ENCODE data around the gene PCBP3.
"Not testable (repeated sequence)": the region's sequence is repeated elsewhere in the genome, so short reads cannot be mapped to it uniquely, and the experiment has no call there.

The PCBP3 gene

DNA sequence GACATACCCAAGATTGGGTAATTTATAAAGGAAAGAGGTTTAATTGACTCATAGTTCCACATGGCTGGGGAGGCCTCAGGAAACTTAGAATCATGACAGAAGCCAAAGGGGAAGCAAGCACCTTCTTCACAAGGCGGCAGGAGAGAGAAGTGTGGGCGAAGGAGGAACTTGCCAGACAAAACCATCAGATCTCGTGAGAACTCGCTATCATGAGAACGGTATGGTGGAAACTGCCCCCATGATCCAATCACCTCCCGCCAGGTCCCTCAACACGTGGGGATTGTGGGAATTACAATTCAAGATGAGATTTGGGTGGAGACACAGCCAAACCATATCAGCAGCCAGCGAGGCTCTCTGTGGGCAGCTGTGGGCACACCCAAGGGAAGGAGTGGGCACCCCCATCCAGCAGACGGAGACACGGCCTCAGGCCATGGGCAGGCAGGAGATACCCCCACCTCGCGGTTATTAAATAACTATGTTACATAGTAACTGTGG lies 189.3 kb downstream of the PCBP3 start:
- DNase-seq: not testable (repeated sequence)

DNA sequence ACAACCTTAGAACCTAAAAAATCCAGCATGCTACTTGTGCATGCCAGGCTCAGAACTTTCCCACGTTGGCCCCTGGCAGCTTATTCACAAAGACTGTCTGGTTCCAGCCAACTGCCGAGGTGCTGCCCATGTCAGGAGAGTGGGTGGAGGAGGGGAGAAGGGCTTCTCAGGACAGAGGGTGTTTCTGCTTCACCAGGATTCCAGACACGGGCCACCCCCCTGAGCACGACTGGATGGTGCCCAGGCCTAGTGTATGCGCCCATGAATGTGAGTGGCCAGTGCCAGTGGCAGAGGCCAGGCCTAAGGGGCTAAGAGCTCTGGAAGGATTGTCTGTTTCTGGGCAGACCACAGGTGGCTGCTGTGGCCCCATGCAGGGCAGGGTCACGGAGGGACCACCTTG lies 189.9 kb downstream of the PCBP3 start:
- no peak for DNase-seq

DNA sequence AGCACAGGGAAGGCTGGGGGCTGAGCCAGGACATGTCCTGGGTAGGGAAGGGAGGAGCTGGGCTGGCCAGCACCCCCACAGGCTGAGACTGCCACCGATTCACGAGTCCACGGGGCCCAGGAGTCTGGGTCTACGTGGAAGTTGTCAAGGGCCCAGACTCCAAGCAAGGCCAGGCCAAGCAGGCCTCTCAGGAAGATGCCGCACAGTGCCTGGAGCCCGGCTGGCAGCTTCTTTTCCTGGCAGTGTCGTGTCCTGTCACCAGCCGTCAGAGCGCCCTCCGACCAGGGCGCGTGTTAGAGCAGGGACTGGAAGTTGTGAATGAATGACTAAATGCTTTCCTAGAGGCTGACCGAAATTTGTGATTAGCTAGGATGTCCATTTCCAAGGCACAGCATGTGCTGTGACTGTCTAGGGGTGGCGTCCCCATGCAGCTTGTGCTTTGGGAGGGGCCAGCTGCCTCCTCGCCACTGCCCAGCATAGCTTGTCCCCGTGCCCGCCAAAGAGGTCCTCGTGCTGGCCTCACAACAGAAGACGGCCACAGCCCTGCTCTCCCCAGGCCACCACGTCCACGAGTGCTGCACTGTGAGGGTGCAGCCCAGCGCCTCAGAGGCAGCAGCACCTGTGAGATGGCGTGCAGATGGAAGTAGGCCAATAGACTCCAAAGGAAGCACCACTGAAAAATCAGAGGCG lies 190.6 kb downstream of the PCBP3 start:
- no peak for DNase-seq

DNA sequence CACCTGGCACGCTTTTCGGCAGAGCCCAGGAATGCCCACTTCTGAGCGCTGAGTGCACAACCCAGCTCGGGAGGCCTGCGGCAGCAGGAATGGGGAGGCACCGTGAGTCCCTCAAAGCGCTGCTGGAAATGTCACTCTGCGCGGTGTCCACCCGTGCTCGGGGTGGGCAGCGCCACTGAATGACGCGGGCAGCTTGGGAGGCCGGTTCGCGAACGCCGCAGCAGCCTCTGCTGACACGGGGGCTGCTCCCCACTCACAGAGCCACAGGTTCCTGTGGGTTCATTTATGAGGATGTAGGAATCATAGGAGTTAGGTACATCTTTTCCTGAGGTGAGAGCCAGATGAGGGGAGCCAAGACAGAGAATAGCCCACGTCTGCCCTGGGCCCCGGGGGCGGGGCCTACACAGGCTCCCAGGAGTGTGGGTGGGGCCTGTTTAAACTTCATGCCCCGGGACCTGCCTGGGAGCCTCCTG lies 191.3 kb downstream of the PCBP3 start:
- DNase-seq: no peak

DNA sequence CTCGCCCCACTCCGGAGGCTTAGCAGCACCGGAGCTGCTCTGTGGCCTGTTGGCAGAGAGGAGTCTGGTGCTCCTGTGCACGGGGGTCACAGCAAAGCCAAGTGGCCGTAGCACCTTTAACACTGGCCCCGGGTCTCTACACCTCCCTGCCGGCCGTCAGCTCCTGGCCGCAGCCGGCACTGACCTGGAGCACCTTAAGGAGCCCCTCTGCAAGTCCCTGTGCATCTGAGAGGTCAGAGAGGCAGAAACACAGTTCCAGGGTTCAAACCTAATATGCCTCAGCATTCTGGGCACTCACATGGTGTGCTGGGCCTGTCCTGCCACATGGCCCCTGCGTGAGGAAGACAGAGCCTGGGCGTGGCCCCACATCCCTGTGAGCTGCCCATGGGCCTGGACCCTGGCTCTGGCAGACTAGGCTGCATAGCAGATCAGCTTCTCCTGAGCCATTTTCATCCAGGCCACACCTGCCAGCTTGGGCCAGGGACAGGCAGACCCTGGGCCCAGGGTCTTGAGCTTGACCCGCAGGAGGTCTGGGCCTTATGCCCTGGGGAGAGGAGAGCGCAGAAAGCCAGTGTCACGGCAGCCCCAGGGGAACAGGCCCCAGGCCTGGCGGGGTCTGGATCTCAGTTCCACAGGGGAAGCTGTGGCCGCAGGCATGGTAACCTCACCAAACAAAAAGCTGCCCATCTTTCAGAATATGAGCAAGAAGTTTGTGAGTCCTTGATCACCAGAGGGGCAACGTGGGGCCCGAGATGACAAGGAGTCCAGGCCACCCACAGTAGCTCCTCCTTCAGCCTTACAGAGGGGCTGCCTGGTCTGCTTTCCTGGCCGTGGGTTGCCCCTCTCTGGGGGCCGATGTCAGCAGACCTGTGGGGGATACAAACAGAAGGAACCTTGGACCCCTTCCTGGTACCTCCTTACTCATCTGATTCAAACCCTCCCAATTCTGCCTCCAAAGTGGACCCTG lies 192.1 kb downstream of the PCBP3 start:
- DNase-seq: no peak

DNA sequence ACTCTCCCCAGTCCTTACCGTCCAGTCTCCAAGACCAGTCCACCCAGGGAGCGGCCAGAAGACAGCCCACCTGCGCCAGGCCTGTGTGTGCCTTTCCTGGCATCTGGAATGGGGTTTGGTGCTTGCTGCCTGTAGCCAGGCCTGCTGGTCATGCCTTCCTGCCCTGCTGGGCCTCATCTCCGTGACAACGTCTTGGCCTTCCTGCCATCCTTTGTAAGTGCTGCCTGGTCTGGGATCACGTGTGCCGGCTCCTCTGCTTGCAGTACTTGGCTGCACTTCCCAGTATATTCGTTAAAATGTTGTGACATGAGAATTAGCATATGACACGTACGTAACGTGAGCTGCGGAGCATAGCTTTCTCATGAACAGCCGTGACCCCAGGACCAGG lies 192.7 kb downstream of the PCBP3 start:
- no peak for DNase-seq

DNA sequence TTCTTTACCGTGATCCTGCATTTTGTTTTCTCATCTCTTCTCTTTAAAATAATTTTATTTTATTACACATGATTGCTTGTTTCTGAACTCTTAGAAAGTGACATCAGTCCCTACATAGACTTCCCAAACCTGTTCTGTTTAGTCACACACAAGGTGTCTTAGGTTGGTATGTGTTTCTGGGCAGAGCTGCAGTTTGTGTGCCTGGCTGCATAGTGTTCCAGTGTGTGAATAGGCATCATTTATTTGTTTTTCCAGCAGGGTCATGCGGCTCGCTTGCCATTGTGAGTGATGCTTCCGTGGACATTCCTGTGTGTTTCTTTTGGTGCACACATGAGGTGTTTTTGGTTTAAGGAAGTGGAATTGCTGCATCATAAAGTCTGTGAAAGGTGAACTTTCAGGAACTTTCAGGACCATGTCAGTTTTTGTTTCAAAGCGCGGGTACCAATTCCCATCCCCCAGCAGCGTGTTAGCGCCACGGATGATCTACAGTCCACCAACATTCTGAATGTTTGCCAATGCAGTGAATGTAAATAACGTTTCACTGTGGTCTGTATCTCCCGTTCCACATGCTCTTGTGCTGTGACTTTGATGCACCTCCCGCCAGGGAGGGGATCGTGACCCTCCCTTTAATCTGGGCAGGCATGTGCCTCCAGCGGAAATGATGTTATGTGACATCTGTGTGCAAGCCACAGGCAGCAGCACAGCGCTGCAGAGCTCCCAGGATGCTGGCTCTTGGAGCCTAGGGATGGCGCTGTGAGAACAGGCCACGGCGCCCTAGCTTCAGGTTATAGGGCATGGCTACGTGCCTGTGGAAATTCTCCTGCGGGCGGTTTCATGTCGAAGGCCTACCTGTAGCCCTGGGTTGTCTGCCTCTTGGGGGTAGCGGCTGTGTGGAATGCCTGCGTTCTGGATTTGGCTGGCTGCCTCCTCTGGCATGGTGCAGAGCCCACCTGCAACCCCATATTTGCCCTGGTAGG lies 193.5 kb downstream of the PCBP3 start:
- DNase-seq: no peak

DNA sequence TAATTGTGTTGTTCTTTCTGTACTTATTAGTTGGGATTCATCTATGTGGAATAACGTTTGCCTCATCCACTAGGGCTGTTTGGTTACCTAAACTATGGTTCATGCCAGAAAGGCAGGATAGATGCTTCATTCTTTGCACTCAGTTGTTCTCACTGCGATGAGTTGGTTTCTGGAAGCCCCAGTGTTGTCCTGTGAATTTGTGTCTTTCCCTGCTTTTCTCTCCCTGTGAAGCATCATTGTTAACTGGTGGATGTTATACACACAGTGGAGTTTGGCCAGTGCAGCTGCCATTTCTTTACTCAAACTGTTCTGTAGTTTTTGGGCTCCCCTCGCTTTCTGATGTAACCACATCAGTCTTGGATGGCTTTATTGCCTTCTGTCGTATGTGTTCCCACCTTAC lies 194.4 kb downstream of the PCBP3 start:
- no peak for DNase-seq

DNA sequence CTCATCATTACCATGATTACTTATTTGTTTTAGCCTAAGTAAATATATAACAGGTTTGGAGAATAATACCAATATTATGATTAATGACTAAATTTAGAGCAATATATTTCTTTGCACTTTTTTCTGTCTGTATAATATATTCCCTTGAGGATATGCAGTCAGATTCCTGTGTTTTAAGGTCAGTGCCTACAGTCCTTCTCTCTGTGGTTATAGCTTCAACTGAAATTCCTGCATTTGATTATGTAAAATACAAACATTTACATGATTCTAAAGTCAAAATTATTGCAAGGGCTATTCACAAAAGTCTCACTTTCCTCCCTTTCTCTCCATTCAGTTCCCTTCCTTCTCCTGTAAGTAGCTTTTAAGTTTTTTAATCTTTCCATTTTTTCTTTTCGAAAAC lies 195.1 kb downstream of the PCBP3 start:
- DNase-seq: no peak

DNA sequence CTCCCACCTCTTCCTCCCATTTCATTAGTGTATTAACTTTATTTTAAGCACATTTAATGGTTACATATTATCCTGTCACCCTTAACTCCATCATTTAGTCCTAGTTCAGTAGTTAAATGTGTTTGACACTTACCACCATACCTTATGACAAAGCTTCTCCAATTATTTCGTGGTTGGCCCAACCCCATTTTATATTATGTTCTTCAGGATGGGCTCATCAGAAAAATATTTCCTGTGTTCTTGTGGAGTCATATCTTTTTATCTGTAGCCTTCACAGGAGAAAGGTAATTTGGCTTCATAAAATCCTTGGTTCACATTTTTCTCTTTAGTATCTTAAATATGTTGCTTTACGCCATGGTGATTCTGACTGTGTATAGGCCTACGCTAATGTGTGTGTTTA lies 195.7 kb downstream of the PCBP3 start:
- DNase-seq: no peak

DNA sequence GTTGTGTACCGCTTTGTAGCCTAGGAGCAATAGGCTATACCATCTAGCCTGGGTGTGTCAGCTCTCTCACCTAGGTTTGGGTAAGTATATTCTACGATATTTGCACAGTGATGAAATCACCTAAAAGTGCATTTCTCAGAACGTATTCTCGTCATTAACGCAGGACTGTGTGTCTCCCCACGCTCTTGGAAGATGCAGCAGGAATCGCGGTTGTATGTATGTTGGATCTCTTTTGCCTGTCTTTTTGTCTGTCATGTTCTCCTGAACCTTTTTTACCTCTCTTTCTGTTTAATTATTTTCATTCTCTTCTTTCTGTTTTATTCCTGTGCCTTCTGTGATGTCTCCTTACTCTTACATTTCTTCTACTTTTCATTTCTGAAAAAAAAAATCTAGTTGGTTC lies 197.5 kb downstream of the PCBP3 start:
- DNase-seq: no peak

DNA sequence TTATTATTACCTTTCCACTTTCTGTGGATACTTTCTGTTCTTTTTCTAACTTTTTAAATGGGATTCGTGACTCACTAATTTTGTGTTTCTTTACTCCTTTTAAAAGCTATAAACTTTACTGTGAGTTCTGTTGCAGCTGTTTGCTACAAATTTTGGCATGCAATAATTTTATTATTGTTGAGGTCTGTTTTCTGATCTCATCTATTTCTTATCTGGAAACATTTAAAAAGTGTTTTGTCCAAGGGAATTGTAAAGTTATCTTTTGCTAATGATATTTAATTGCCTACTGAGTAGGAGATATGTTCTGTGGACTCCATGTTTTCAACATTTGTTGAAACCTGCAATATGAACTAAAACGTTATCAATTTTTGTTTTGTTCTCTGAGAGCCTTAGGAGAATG lies 199.9 kb downstream of the PCBP3 start:
- DNase-seq: no peak

DNA sequence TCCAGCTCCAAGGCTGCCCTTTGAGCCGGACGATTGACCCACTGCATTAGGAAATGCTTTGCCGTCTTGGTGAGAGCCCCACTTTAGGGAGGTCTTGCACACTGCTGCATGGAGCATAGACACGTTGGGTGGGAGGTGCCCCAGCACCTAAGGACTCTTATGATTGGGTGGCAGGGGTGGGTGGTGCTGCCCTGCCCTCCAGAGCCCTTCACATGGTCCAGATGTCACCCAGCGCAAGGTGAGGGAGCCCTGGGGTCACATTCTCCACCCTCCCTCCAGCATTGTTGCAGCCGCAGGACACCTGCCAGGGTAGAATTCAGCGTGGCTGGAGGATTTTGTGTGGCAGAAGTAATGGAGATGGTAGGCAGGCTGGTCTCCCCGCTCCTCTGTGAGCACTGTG lies 200.7 kb downstream of the PCBP3 start:
- DNase-seq: no peak

DNA sequence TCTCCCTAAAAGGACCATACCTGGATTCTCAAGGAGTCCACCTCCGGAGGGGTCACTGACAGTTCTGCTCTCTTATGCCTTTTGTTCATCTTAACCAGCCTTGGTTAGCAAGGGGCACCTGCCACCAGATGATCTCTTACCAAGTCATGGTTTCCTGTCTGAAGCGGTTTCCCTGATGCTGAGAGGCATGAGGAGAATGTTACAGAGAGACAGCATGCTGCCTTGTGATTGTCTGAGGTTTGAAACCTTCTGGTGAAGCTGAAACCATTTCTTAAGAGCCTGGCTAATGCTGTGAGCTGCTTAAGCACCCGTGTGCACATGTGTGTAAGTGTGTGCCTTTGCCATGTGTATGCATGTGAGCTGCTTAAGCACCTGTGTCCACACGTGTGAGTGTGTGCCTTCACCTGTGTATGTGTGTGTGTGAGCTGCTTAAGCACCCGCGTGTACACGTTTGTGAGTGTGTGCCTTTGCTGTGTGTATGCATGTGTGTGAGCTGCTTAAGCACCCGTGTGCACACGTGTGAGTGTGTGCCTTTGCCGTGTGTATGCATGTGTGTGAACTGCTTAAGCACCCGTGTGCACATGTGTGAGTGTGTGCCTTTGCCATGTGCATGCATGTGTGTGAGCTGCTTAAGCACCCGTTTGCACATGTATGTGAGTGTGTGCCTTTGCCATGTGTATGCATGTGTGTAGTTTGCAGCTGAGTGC lies 201.7 kb downstream of the PCBP3 start:
- no peak for DNase-seq

DNA sequence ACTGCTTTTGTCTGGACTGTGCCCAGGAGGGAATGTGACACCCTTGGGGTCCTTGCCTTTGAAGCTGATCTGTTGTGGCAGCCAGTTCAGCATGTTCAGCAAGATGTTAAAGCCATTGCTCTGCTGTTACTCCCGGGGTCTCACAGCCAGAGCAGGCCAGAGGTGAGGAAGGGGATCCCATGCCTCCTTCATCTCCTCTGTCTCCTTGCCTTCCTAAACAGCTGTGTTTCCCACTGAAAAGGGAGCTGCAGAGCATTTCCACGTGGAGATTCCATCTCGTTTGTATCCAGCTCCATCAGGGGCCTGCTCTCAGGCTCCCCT lies 202.2 kb downstream of the PCBP3 start:
- DNase-seq: no peak

DNA sequence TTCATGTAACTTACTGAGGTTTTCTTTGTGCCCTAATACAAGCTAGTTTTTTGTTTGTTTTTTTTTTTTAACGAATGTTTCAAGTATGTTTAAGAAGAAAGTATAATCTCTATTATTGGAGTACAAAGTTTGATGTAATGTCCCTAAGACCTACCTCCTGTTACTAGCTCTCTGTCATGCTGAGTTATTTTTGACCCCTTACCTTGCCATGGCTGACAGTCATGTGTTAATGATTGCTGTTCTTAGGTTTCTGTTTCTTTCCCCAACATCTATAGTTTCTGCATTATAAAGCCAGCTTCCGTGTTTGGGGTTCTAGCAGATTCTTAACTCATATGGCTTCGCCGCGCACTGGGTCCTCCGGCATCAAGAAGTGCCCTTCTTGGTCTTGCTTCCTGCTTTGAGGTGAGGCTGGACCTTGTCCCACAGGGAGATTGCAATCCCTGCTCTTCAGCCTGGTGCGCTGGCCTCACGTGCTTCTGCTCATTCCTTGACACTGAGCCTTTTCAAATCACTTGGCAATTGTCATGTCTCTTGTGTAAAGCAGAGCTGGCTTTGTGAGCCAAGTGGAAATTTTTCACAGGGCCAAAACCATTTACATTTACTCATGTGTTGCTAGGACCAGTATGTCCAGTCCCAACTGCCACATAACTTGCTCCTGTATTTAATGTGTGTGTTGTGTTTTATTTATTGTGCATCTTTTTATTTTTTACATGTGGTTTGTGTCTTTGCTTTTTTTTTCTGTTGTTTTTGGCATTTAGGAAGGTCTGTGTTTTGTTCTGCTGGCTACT lies 203.0 kb downstream of the PCBP3 start:
- no peak for DNase-seq

DNA sequence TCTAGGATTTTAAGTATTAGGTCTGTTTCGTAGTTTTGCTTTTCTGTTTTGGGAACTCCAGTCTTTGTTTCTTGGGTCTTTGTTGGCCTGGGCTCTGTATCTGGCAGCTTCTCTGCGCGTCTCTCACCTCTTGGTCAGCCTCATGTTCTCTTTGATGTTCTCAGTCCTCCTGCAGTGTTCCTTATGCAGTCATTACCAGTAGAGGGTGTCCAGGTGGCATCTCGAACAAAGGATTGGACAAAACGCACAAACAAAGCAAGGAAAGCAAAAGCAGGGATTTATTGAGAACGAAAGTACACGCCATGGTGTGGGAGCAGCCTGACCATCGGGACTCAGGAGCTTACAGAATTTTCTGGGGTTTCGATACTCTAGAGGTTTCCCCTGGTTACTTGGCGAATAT lies 204.3 kb downstream of the PCBP3 start:
- DNase-seq: no peak

DNA sequence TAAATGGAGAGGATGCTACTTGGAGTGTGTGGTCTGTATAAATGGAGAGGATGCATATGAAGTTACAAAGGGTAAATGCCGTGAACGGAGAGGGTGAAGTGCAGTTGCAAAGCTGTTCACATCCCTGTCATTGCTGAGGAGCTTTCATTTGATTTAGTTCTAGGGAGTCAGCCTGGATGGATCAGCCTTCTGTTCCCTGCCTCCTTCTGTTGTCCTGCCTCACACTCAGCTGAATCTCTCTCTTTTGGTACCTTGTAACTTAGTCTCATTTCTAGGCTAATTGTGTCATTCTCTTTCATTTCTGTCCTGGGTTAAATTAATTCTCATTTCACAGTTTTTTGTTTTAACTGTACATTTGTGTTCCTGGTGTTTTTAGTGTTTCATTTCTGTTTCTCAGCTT lies 204.8 kb downstream of the PCBP3 start:
- DNase-seq: no peak

DNA sequence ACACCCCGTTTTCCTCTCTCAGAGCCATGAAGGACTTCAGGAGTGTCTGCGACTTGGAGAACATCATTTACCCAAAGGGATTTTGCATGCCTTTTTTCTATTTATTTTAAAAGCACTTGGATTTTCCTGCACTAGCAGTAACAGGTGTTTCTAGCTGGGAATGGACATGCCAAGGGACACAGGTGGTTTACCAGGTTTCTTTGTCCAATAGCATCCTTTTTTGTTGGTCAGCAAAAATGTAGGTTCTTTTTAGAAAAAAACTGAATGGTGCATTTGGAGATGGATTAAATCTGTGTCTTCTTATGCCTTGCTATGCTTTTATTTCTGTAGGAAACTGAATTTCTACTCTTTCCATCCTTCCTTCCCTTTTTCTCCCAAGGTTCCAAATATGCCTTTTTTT lies 205.3 kb downstream of the PCBP3 start:
- DNase-seq: no peak

DNA sequence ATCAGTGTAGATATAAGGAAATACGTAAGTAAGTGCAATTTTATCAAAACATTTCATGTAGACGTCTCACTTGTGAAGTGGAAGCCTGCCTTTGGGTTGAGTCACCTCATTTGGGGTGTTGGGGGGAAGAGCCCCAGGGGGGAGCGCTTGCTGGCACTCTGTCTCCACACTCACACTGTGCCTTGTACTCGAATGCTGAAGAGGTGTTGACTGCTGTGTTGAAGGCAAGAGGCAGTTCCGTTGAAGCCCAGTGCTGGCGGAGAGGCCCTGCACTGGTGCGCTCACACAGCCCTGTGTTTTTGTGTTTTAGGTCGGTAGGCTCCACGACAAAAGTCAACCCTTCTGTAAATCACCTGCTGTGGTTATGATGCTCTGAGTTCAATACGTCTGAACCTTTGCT lies 206.1 kb downstream of the PCBP3 start:
- no peak for DNase-seq

DNA sequence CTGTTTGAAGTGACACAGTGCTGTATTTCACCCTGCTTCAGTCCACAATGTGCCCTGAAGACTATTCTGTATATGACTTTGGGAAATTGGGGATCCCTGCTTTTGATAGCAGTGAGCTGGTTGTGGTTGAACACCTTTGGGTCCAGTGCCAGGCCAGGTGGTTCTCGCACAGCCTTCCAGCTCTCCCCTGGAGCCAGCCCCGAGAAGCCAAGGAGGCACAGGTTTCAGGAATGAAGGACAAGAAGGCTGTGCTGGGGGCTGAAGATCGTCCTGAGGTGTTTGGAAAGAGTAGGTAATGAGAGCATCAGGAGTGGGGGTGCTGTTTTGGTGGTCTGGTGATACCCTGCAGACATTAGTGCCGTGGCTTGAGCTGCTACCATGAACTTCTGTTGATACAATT lies 206.7 kb downstream of the PCBP3 start:
- no peak for DNase-seq

DNA sequence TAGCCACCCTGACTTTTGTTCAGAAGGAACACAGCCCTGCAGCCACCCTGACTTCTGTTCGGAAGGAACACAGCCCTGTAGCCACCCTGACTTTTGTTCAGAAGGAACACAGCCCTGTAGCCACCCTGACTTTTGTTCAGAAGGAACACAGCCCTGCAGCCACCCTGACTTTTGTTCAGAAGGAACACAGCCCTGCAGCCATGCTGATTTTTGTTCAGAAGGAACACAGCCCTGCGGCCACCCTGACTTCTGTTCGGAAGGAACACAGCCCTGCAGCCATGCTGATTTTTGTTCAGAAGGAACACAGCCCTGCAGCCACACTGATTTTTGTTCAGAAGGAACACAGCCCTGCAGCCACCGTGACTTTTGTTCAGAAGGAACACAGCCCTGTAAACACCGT lies 208.9 kb downstream of the PCBP3 start:
- not testable (repeated sequence) for DNase-seq
